MM.1S (cell line): ENCODE measurements around the gene IQCB1.
A peak's percentile ranks its signal among the peaks of the same experiment; 100 is the strongest.

Experiments used
- DNase-seq: peaks from one replicate; pipeline ENCODE4 v3.0.0-alpha.2; 2015
- H2AFZ ChIP-seq: fragments of 300-600 bp; sonication (generic); 2 replicates; pipeline ENCODE4 v1.6.0; 2016; ENCODE audit warnings: antibody characterized with exemption, low read length
- H3F3A ChIP-seq: fragments of 300-600 bp; sonication (generic); 2 replicates; pipeline ENCODE4 v1.6.1; 2016; ENCODE audit warnings: mild to moderate bottlenecking, antibody characterized with exemption, low read length, moderate library complexity, mixed read lengths; ENCODE audit not compliant: insufficient read depth
- H3K27ac ChIP-seq: fragments of 300-600 bp; sonication (generic); 2 replicates; pipeline ENCODE4 v1.5.1; 2016; ENCODE audit warnings: mild to moderate bottlenecking, low read length
- H3K27me3 ChIP-seq: fragments of 300-600 bp; sonication (generic); replicated peaks from 2 replicates; pipeline ENCODE4 v1.6.0; 2016; ENCODE audit warnings: low read length; ENCODE audit not compliant: insufficient read depth
- H3K36me3 ChIP-seq: fragments of 300-600 bp; sonication (generic); replicated peaks from 2 replicates; pipeline ENCODE4 v1.6.1; 2016; ENCODE audit warnings: mild to moderate bottlenecking, low read length, mixed read lengths; ENCODE audit not compliant: insufficient read depth
- H3K4me1 ChIP-seq: fragments of 300-600 bp; sonication (generic); 2 replicates; pipeline ENCODE4 v1.6.1; 2016; ENCODE audit warnings: low read length, mixed read lengths
- H3K4me2 ChIP-seq: fragments of 300-600 bp; sonication (generic); 2 replicates; pipeline ENCODE4 v1.6.0; 2016; ENCODE audit warnings: low read depth, low read length
- H3K4me3 ChIP-seq: fragments of 300-600 bp; sonication (generic); 2 replicates; pipeline ENCODE4 v1.5.1; 2016; ENCODE audit warnings: low read length, mixed read lengths
- H3K79me2 ChIP-seq: fragments of 300-600 bp; sonication (generic); 2 replicates; pipeline ENCODE4 v1.6.1; 2016; ENCODE audit warnings: mixed run types, low read length, mixed read lengths
- H3K9ac ChIP-seq: fragments of 300-600 bp; sonication (generic); 2 replicates; pipeline ENCODE4 v1.6.1; 2016; ENCODE audit warnings: low read length, mixed read lengths
- H3K9me2 ChIP-seq: fragments of 300-600 bp; sonication (generic); replicated peaks from 2 replicates; pipeline ENCODE4 v1.6.1; 2016; ENCODE audit warnings: mild to moderate bottlenecking, low read length, mixed read lengths; ENCODE audit not compliant: insufficient read depth
- H3K9me3 ChIP-seq: fragments of 300-600 bp; sonication (generic); replicated peaks from 2 replicates; pipeline ENCODE4 v1.6.1; 2016; ENCODE audit warnings: mild to moderate bottlenecking, low read length, mixed read lengths; ENCODE audit not compliant: insufficient read depth
- H4K20me1 ChIP-seq: fragments of 300-600 bp; sonication (generic); 2 replicates; pipeline ENCODE4 v1.6.1; 2016; ENCODE audit warnings: mild to moderate bottlenecking, low read length, moderate library complexity, mixed read lengths; ENCODE audit not compliant: insufficient read depth
- EZH2 ChIP-seq: fragments of 300-600 bp; sonication (generic); optimal IDR thresholded peaks from 2 replicates; pipeline ENCODE3; 2017; ENCODE audit warnings: low read depth, mild to moderate bottlenecking, antibody characterized with exemption, low read length, mixed read lengths
- EZH2phosphoT487 ChIP-seq: fragments of 300-600 bp; sonication (generic); IDR thresholded peaks from 2 replicates; pipeline ENCODE4 v1.6.1; 2018; ENCODE audit warnings: antibody characterized with exemption, low read length
- TF ChIP-seq, protein P1 (sequence below): fragments of 300-600 bp; sonication (generic); IDR thresholded peaks from 2 replicates; pipeline ENCODE4 v1.5.1; 2016; ENCODE audit warnings: antibody characterized with exemption, low read length, mixed read lengths

IQCB1 gene

DNA sequence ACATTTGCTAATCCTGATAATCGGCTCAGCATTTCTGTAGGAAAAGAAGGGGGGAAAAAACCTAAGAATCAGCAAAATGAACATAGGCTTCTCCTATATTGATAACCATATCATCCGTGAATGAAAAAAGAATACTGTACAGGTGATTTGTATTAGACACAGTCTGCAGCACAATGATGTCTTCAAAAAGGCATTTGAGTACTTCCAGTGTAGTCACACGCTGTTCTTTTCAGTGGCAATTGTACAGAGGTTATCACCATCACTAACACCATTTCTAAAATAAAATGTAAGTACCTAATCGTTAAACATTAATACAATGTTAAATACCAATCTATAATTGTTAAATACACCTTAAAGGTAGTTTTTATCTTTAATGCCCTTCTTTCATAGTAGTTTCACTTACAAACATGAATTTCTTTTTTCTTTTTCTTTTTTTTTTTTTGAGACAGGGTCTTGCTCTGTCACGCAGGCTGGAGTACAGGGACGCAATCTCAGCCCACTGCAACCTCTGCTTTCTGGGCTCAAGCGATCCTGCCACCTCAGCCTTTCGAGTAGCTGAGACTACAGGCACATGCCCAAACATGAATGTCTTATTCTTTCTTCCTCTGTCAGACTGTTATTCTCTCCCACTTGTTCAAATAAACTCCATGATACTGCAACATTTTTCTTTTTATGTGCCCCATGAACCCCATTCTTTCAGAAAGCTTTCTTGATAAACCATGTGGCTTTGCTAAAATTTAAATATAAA, 103.7 kb downstream of the IQCB1 start:
- no peak for DNase-seq
- no peak overlapping the region for H3K4me3 ChIP-seq
- H3K27me3 ChIP-seq = no peaks in the 10 kb centered on the region
- no peaks in the 10 kb centered on the region for H4K20me1 ChIP-seq
- TF ChIP-seq EZH2phosphoT487 (no peak), EZH2 (no peak)
- TF ChIP-seq, protein P1, sequence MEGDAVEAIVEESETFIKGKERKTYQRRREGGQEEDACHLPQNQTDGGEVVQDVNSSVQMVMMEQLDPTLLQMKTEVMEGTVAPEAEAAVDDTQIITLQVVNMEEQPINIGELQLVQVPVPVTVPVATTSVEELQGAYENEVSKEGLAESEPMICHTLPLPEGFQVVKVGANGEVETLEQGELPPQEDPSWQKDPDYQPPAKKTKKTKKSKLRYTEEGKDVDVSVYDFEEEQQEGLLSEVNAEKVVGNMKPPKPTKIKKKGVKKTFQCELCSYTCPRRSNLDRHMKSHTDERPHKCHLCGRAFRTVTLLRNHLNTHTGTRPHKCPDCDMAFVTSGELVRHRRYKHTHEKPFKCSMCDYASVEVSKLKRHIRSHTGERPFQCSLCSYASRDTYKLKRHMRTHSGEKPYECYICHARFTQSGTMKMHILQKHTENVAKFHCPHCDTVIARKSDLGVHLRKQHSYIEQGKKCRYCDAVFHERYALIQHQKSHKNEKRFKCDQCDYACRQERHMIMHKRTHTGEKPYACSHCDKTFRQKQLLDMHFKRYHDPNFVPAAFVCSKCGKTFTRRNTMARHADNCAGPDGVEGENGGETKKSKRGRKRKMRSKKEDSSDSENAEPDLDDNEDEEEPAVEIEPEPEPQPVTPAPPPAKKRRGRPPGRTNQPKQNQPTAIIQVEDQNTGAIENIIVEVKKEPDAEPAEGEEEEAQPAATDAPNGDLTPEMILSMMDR = no peak
- H3K4me1 ChIP-seq = no peaks in the 10 kb centered on the region
- no peak overlapping the region for H3K4me2 ChIP-seq
- H3K79me2 ChIP-seq = peaks cover 63% of the 10 kb centered on the region
- H3K27ac ChIP-seq = no peak overlapping the region
- H3K9ac ChIP-seq = no peak overlapping the region
- peaks cover 7% of the 10 kb centered on the region; the same call in 1 of the 2 replicates for H3K36me3 ChIP-seq
- H3F3A ChIP-seq = no peaks in the 10 kb centered on the region
- H3K9me2 ChIP-seq = no peaks in the 10 kb centered on the region
- H3K9me3 ChIP-seq = no peaks in the 10 kb centered on the region
- H2AFZ ChIP-seq = no peak overlapping the region

DNA sequence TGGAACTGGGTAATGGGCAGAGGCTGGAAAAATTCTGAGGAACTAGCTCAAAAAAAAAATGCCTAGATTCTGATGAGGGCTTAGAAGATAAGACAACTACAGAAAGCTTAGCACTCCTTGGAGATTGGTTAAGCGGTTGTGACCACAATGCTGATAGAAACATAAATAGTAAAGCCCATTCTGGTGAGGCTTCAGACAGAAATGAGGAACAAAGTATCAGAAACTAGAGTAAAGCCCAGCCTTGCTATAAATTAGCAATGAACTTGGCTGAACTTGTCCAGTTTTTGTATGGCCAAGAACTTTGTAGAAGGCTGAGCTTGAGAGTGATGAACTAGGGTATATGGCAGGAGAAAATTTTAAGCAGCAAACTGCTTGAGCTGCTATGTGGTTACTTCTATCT, 110.7 kb downstream of the IQCB1 start:
- Histone ChIP-seq H3K4me3 (no peak overlapping the region), H3K27ac (peak overlapping the region; percentile 59; the same call in 1 of the 2 replicates), H3K9me2 (no peaks in the 10 kb centered on the region), H3K27me3 (no peaks in the 10 kb centered on the region), H3K79me2 (peaks cover 28% of the 10 kb centered on the region; the same call in 1 of the 2 replicates), H3F3A (peaks cover 19% of the 10 kb centered on the region), H3K9me3 (no peaks in the 10 kb centered on the region), H3K4me1 (peaks cover 30% of the 10 kb centered on the region), H3K9ac (no peak overlapping the region), H3K4me2 (peak overlapping the region; percentile 55), H2AFZ (no peak overlapping the region), H3K36me3 (peaks cover 12% of the 10 kb centered on the region; the same call in 1 of the 2 replicates), H4K20me1 (no peaks in the 10 kb centered on the region)
- DNase-seq = peak; percentile 89
- TF ChIP-seq EZH2phosphoT487 = no peak
- TF ChIP-seq EZH2 = no peak
- TF ChIP-seq, protein P1 = no peak

DNA sequence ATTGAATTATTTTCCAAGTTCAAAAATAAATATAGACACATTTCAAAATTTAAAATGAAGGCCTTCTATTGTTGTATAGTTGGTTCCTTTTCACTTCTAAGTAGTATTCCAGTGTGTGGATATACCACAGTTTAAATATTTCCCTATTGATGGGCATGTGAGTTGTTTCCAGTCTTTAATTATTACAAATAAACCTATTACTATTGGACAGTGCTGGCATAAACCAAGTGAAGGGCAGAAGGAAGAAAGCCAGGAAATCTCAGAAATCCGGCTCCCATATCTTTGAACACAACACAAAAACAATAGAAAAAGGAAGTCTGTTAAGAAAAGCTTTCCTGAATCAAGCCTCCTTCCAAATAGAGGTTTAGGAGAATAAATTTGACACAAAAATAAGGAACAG, 111.4 kb downstream of the IQCB1 start:
- H3K27ac ChIP-seq = peak overlapping the region; percentile 59; the same call in 1 of the 2 replicates
- H2AFZ ChIP-seq = no peak overlapping the region
- H3K9me2 ChIP-seq = no peaks in the 10 kb centered on the region
- no peaks in the 10 kb centered on the region for H3K9me3 ChIP-seq
- no peak overlapping the region for H3K4me3 ChIP-seq
- peaks cover 28% of the 10 kb centered on the region; the same call in 1 of the 2 replicates for H3K79me2 ChIP-seq
- H3K4me2 ChIP-seq = peak overlapping the region; percentile 55
- 0 out of 2 replicates have a peak, but pooled peaks cover 12% of the 10 kb centered on the region for H3K36me3 ChIP-seq
- TF ChIP-seq EZH2 (no peak), EZH2phosphoT487 (no peak)
- TF ChIP-seq, protein P1 = no peak
- no peaks in the 10 kb centered on the region for H3K27me3 ChIP-seq
- H3K4me1 ChIP-seq = peaks cover 33% of the 10 kb centered on the region
- no peak for DNase-seq
- no peaks in the 10 kb centered on the region for H4K20me1 ChIP-seq
- H3K9ac ChIP-seq = no peak overlapping the region
- H3F3A ChIP-seq = peaks cover 23% of the 10 kb centered on the region
